Nephron (organoid): ENCODE data around the gene MRPS16.
A peak's percentile ranks its signal among the peaks of the same experiment; 100 is the strongest.

Source experiments
- H3K27ac Mint-ChIP-seq, 3 experiments: 2 replicates each; pipeline ENCODE4 v1.8.0; 2020; ENCODE audit warnings: mixed read lengths in 3 of 3, mild to moderate bottlenecking in 2 of 3, moderate library complexity in 1 of 3
- H3K27me3 Mint-ChIP-seq: 2 replicates; pipeline ENCODE4 v1.8.0; 2021; ENCODE audit warnings: low read depth, mild to moderate bottlenecking, moderate library complexity, mixed read lengths
- H3K36me3 Mint-ChIP-seq: 2 replicates; pipeline ENCODE4 v1.8.0; 2020; ENCODE audit warnings: low read depth, mixed read lengths
- H3K4me1 Mint-ChIP-seq: 2 replicates; pipeline ENCODE4 v1.8.0; 2020; ENCODE audit warnings: mixed read lengths
- H3K4me3 Mint-ChIP-seq, 3 experiments: 2 replicates each; pipeline ENCODE4 v1.8.0; 2020; ENCODE audit warnings: mild to moderate bottlenecking in 3 of 3, mixed read lengths in 3 of 3, moderate library complexity in 2 of 3
- H3K9me3 Mint-ChIP-seq: 2 replicates; pipeline ENCODE4 v1.8.0; 2020; ENCODE audit warnings: mixed read lengths
- CTCF ChIP-seq, 3 experiments: fragments of 200-600 bp; sonication (generic); IDR thresholded peaks; one replicate each; pipeline ENCODE4 v1.5.0; 2021; ENCODE audit warnings: antibody characterized with exemption in 3 of 3; ENCODE audit not compliant: unreplicated experiment in 3 of 3

Gene MRPS16

GRCh38 chr10:73210395-73211105, 41.9 kb downstream of the MRPS16 start:
- H3K27ac Mint-ChIP-seq: peak overlapping the region in 1 of 3 experiments; percentile 93
- no peak for TF ChIP-seq CTCF (IDR thresholded peaks at IDR 0.05; ENCODE audit: unreplicated experiment in 3 of 3)
- no peaks in the 10 kb centered on the region for H3K27me3 Mint-ChIP-seq
- peaks cover 56% of the 10 kb centered on the region for H3K36me3 Mint-ChIP-seq
- peaks cover 6% of the 10 kb centered on the region for H3K9me3 Mint-ChIP-seq
- no peak overlapping the region for H3K4me3 Mint-ChIP-seq
- no peaks in the 10 kb centered on the region for H3K4me1 Mint-ChIP-seq

GRCh38 chr10:73209705-73210104, 42.7 kb downstream of the MRPS16 start:
- Mint-ChIP-seq H3K9me3 (peaks cover 6% of the 10 kb centered on the region), H3K27ac (peak overlapping the region in 1 of 3 experiments; percentile 93), H3K4me3 (no peak overlapping the region), H3K36me3 (peaks cover 62% of the 10 kb centered on the region), H3K4me1 (no peaks in the 10 kb centered on the region), H3K27me3 (no peaks in the 10 kb centered on the region)
- no peak for TF ChIP-seq CTCF (IDR thresholded peaks at IDR 0.05; ENCODE audit: unreplicated experiment in 3 of 3)

- peaks cover 60% of the 10 kb centered on the region for H3K36me3 Mint-ChIP-seq
- TF ChIP-seq CTCF (IDR thresholded peaks at IDR 0.05; ENCODE audit: unreplicated experiment in 3 of 3): no peak
- H3K27me3 Mint-ChIP-seq: no peaks in the 10 kb centered on the region
- peaks cover 6% of the 10 kb centered on the region for H3K9me3 Mint-ChIP-seq
- H3K27ac Mint-ChIP-seq: peak overlapping the region in 1 of 3 experiments; percentile 17
- no peaks in the 10 kb centered on the region for H3K4me1 Mint-ChIP-seq
- no peak overlapping the region for H3K4me3 Mint-ChIP-seq
Measured at GRCh38 chr10:73207883-73208282, 44.6 kb downstream of the MRPS16 start.

GRCh38 chr10:73206385-73206784, 46.1 kb downstream of the MRPS16 start:
- no peaks in the 10 kb centered on the region for H3K27me3 Mint-ChIP-seq
- no peak overlapping the region for H3K27ac Mint-ChIP-seq
- TF ChIP-seq CTCF (IDR thresholded peaks at IDR 0.05; ENCODE audit: unreplicated experiment in 3 of 3): no peak
- H3K9me3 Mint-ChIP-seq: peaks cover 6% of the 10 kb centered on the region
- H3K36me3 Mint-ChIP-seq: peaks cover 60% of the 10 kb centered on the region
- H3K4me1 Mint-ChIP-seq: no peaks in the 10 kb centered on the region
- H3K4me3 Mint-ChIP-seq: no peak overlapping the region

- TF ChIP-seq CTCF (IDR thresholded peaks at IDR 0.05; ENCODE audit: unreplicated experiment in 3 of 3): no peak
- peaks cover 60% of the 10 kb centered on the region for H3K36me3 Mint-ChIP-seq
- H3K27ac Mint-ChIP-seq: no peak overlapping the region
- peaks cover 6% of the 10 kb centered on the region for H3K9me3 Mint-ChIP-seq
- no peak overlapping the region for H3K4me3 Mint-ChIP-seq
- H3K4me1 Mint-ChIP-seq: no peaks in the 10 kb centered on the region
- no peaks in the 10 kb centered on the region for H3K27me3 Mint-ChIP-seq
Measured at GRCh38 chr10:73205890-73206289, 46.6 kb downstream of the MRPS16 start.

GRCh38 chr10:73205081-73205480, 47.4 kb downstream of the MRPS16 start:
- no peak overlapping the region for H3K4me3 Mint-ChIP-seq
- TF ChIP-seq CTCF (IDR thresholded peaks at IDR 0.05; ENCODE audit: unreplicated experiment in 3 of 3): no peak
- H3K36me3 Mint-ChIP-seq: peaks cover 66% of the 10 kb centered on the region
- no peaks in the 10 kb centered on the region for H3K4me1 Mint-ChIP-seq
- peaks cover 6% of the 10 kb centered on the region for H3K9me3 Mint-ChIP-seq
- no peaks in the 10 kb centered on the region for H3K27me3 Mint-ChIP-seq
- no peak overlapping the region for H3K27ac Mint-ChIP-seq
